HEK293 (cell line): ENCODE results near the gene PCCA.

ENCODE experiments used
- CTCF ChIA-PET: fragments of 350-600 bp; formaldehyde crosslinking; extraction: SDS; loops from one replicate; lab custom pipeline; 2021; ENCODE audit warnings: antibody characterized with exemption; lab: Yijun Ruan, JAX
- POLR2A ChIA-PET: fragments of 300-600 bp; formaldehyde crosslinking; extraction: SDS; loops from one replicate; lab custom pipeline; 2020; ENCODE audit warnings: antibody characterized with exemption, inconsistent platforms; lab: Yijun Ruan, JAX
- H3K27ac ChIP-seq: fragments of 200-500 bp; sonication (Bioruptor generic); 2 replicates; pipeline ENCODE4 v1.5.1; 2014; ENCODE audit warnings: low read depth, low read length, control low read depth, inconsistent platforms; ENCODE audit errors: extremely low read depth
- H3K36me3 ChIP-seq, 2 experiments: fragments of 200-500 bp in 1 of 2; sonication (Bioruptor generic) in 1 of 2; 1 replicate in 1 of 2; 2 replicates in 1 of 2; pipeline ENCODE4 v1.5.1; 2014 to 2017; ENCODE audit warnings: inconsistent platforms in 2 of 2, low read length in 2 of 2; ENCODE audit not compliant: control insufficient read depth in 2 of 2, insufficient read depth in 1 of 2
- H3K4me1 ChIP-seq: fragments of 200-500 bp; sonication (Bioruptor generic); 2 replicates; pipeline ENCODE4 v1.5.1; 2014; ENCODE audit warnings: mild to moderate bottlenecking, low read length, inconsistent platforms; ENCODE audit not compliant: control insufficient read depth, insufficient read depth
- H3K4me3 ChIP-seq: 2 replicates; pipeline ENCODE4 v1.5.1; 2011; ENCODE audit warnings: low read depth, mild to moderate bottlenecking, control low read depth, low read length, moderate library complexity
- H3K9me3 ChIP-seq: fragments of 200-500 bp; sonication (Bioruptor generic); 2 replicates; pipeline ENCODE4 v1.5.1; 2014; ENCODE audit warnings: low read depth, low read length, inconsistent platforms; ENCODE audit not compliant: control insufficient read depth, insufficient read depth
- ELK4 ChIP-seq: IDR thresholded peaks from 2 replicates; pipeline ENCODE4 v1.6.1; 2011; ENCODE audit warnings: mild to moderate bottlenecking, low read depth, low read length, borderline replicate concordance
- FEZF1 ChIP-seq: fragments of 450-650 bp; formaldehyde crosslinking; IDR thresholded peaks from 2 replicates; pipeline ENCODE4 v1.5.1; 2016; ENCODE audit warnings: missing biosample characterization, missing genetic modification characterization
- GLIS1 ChIP-seq: fragments of 450-650 bp; formaldehyde crosslinking; IDR thresholded peaks from 2 replicates; pipeline ENCODE4 v1.5.1; 2016; ENCODE audit warnings: missing biosample characterization, missing genetic modification characterization
- INSM2 ChIP-seq: fragments of 450-650 bp; formaldehyde crosslinking; IDR thresholded peaks from 2 replicates; pipeline ENCODE4 v1.5.1; 2016; ENCODE audit warnings: missing biosample characterization, missing genetic modification characterization
- MEIS1 ChIP-seq: sonication (generic); formaldehyde crosslinking; IDR thresholded peaks from 2 replicates; pipeline ENCODE4 v1.8.1; 2022; ENCODE audit warnings: missing genetic modification reagents, mild to moderate bottlenecking, borderline replicate concordance
- PRDM1 ChIP-seq: fragments of 450-650 bp; formaldehyde crosslinking; IDR thresholded peaks from 2 replicates; pipeline ENCODE4; 2016; ENCODE audit warnings: missing biosample characterization, missing genetic modification characterization
- SCRT1 ChIP-seq: fragments of 450-650 bp; formaldehyde crosslinking; IDR thresholded peaks from 2 replicates; pipeline ENCODE4 v1.5.1; 2016; ENCODE audit warnings: missing biosample characterization, missing genetic modification characterization, borderline replicate concordance
- SETDB1 ChIP-seq: IDR thresholded peaks from one replicate; pipeline ENCODE4 v1.6.1; 2017; ENCODE audit warnings: mild to moderate bottlenecking, low read length, moderate library complexity, mixed read lengths; ENCODE audit not compliant: insufficient read length
- SP7 ChIP-seq: fragments of 450-650 bp; formaldehyde crosslinking; IDR thresholded peaks from 2 replicates; pipeline ENCODE4 v1.5.1; 2016; ENCODE audit warnings: missing biosample characterization, missing genetic modification characterization
- YY1 ChIP-seq: fragments of 450-650 bp; formaldehyde crosslinking; IDR thresholded peaks from 2 replicates; pipeline ENCODE4 v1.5.1; 2018; ENCODE audit warnings: missing biosample characterization, missing genetic modification characterization
- ZBTB1 ChIP-seq: fragments of 450-650 bp; formaldehyde crosslinking; IDR thresholded peaks from 2 replicates; pipeline ENCODE4 v1.5.1; 2016; ENCODE audit warnings: missing biosample characterization, missing genetic modification characterization
- ZBTB20 ChIP-seq: fragments of 450-650 bp; formaldehyde crosslinking; IDR thresholded peaks from 2 replicates; pipeline ENCODE4 v1.5.1; 2016; ENCODE audit warnings: missing biosample characterization, missing genetic modification characterization
- ZBTB7A ChIP-seq: fragments of 450-650 bp; formaldehyde crosslinking; IDR thresholded peaks from 2 replicates; pipeline ENCODE4 v1.5.1; 2016; ENCODE audit warnings: low read depth, missing biosample characterization, missing genetic modification characterization
- ZBTB8A ChIP-seq: fragments of 450-650 bp; formaldehyde crosslinking; IDR thresholded peaks from 2 replicates; pipeline ENCODE4 v1.5.1; 2016; ENCODE audit warnings: missing biosample characterization, missing genetic modification characterization
- ZNF202 ChIP-seq: fragments of 450-650 bp; formaldehyde crosslinking; IDR thresholded peaks from 2 replicates; pipeline ENCODE4 v1.5.1; 2016; ENCODE audit warnings: missing biosample characterization, missing genetic modification characterization, borderline replicate concordance
- ZNF211 ChIP-seq: fragments of 450-650 bp; formaldehyde crosslinking; IDR thresholded peaks from 2 replicates; pipeline ENCODE4 v1.5.1; 2016; ENCODE audit warnings: low read depth, missing biosample characterization, missing genetic modification characterization
- ZNF23 ChIP-seq: fragments of 450-650 bp; formaldehyde crosslinking; IDR thresholded peaks from 2 replicates; pipeline ENCODE4 v1.5.1; 2016; ENCODE audit warnings: missing biosample characterization, missing genetic modification characterization, borderline replicate concordance
- ZNF423 ChIP-seq: fragments of 450-650 bp; formaldehyde crosslinking; IDR thresholded peaks from 2 replicates; pipeline ENCODE4 v1.5.1; 2016; ENCODE audit warnings: missing biosample characterization, missing genetic modification characterization
- ZNF521 ChIP-seq: fragments of 450-650 bp; formaldehyde crosslinking; IDR thresholded peaks from 2 replicates; pipeline ENCODE4 v1.5.1; 2017; ENCODE audit warnings: missing biosample characterization, mild to moderate bottlenecking, missing genetic modification characterization
- ZNF555 ChIP-seq: fragments of 450-650 bp; formaldehyde crosslinking; conservative IDR thresholded peaks from 2 replicates; pipeline ENCODE4 v1.5.1; 2017; ENCODE audit warnings: missing biosample characterization, mild to moderate bottlenecking, missing genetic modification characterization, inconsistent platforms
- ZNF561 ChIP-seq: fragments of 450-650 bp; IDR thresholded peaks from 2 replicates; pipeline ENCODE4 v1.5.1; 2018; ENCODE audit warnings: missing biosample characterization, missing genetic modification characterization, borderline replicate concordance
- ZNF600 ChIP-seq: fragments of 450-650 bp; formaldehyde crosslinking; IDR thresholded peaks from 2 replicates; pipeline ENCODE4 v1.5.1; 2016; ENCODE audit warnings: missing biosample characterization, missing genetic modification characterization
- ZNF624 ChIP-seq: fragments of 450-650 bp; formaldehyde crosslinking; IDR thresholded peaks from 2 replicates; pipeline ENCODE4 v1.5.1; 2017; ENCODE audit warnings: missing biosample characterization, missing genetic modification characterization
- ZNF629 ChIP-seq: fragments of 450-650 bp; formaldehyde crosslinking; IDR thresholded peaks from 2 replicates; pipeline ENCODE4 v1.5.1; 2017; ENCODE audit warnings: missing biosample characterization, missing genetic modification characterization
- ZNF660 ChIP-seq: fragments of 450-650 bp; IDR thresholded peaks from 2 replicates; pipeline ENCODE4 v1.5.1; 2018; ENCODE audit warnings: missing biosample characterization, mild to moderate bottlenecking, missing genetic modification characterization
- ZNF670 ChIP-seq: fragments of 450-650 bp; formaldehyde crosslinking; IDR thresholded peaks from 2 replicates; pipeline ENCODE4 v1.5.1; 2016; ENCODE audit warnings: missing biosample characterization, missing genetic modification characterization, low read depth
- ZNF704 ChIP-seq: fragments of 450-650 bp; formaldehyde crosslinking; IDR thresholded peaks from 2 replicates; pipeline ENCODE4 v1.5.1; 2016; ENCODE audit warnings: missing biosample characterization, missing genetic modification characterization
- ZNF707 ChIP-seq: fragments of 450-650 bp; formaldehyde crosslinking; IDR thresholded peaks from 2 replicates; pipeline ENCODE4 v1.5.1; 2016; ENCODE audit warnings: missing biosample characterization, missing genetic modification characterization
- ZNF830 ChIP-seq: fragments of 450-650 bp; IDR thresholded peaks from 2 replicates; pipeline ENCODE4 v1.5.0; 2018; ENCODE audit warnings: missing biosample characterization, missing genetic modification characterization, low read depth, mild to moderate bottlenecking, moderate library complexity
- ZSCAN16 ChIP-seq: fragments of 450-650 bp; formaldehyde crosslinking; IDR thresholded peaks from 2 replicates; pipeline ENCODE4 v1.5.1; 2016; ENCODE audit warnings: missing biosample characterization, missing genetic modification characterization
- TF ChIP-seq, protein P1 (sequence below): fragments of 450-650 bp; formaldehyde crosslinking; IDR thresholded peaks from 2 replicates; pipeline ENCODE4 v1.5.1; 2016; ENCODE audit warnings: missing biosample characterization, missing genetic modification characterization

The PCCA gene

GRCh38 chr13:100473087-100473486 lies 384.2 kb downstream of the PCCA start (continued):
- TF ChIP-seq ZNF624 (tag by site-specific recombination) (no peak), FEZF1 (tag by site-specific recombination) (peak; percentile 23; the same call in 1 of the 2 replicates), ZNF423 (no peak), PRDM1 (tag by site-specific recombination) (no peak), ZNF555 (no peak), MEIS1 (no peak), ZNF629 (peak; percentile 31), ZNF660 (tag by site-specific recombination) (no peak), INSM2 (tag by site-specific recombination) (no peak), ZBTB8A (tag by site-specific recombination) (peak; percentile 77), ZNF561 (tag by site-specific recombination) (0 out of 2 replicates have a peak, but pooled peaks have one; percentile 41), YY1 (no peak), GLIS1 (peak; percentile 79)

DNA sequence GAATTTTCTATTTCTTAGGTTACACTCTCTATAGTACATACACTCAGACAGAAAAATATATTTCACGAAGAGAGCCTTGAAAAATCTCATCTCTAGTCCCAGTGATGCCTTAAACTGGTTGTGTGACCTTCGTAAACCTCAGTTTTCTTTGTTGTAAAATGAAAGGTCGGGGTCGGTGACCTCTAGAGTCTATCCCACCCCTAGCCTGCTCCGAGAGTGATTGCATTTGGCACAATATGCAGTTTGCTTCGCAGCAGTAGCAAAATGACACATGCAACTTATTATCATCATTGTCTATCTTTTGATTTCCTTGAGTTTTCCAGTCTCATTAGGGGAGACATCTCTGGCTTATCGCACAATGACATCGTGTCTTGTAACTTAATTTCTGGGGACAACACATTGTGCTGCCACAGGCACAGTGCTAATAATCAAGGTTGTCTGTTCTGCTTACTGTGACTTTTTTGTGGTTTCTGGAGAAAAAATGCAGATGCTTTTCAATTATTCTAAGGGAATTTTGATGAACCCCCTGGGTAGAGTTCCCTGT lies 384.7 kb downstream of the PCCA start:
- Histone ChIP-seq H3K4me1 (peaks cover 8% of the 10 kb centered on the region; the same call in 1 of the 2 replicates), H3K36me3 (no peaks in the 10 kb centered on the region), H3K9me3 (no peaks in the 10 kb centered on the region), H3K27ac (no peak overlapping the region), H3K4me3 (no peak overlapping the region)
- TF ChIP-seq ZBTB1 (tag by site-specific recombination) (no peak), ZNF211 (tag by site-specific recombination) (no peak), ZNF830 (tag by site-specific recombination) (no peak), ZBTB20 (tag by site-specific recombination) (no peak), ZNF23 (tag by site-specific recombination) (no peak), ZNF704 (tag by site-specific recombination) (no peak), ELK4 (no peak), SP7 (tag by site-specific recombination) (no peak), ZNF202 (tag by site-specific recombination) (no peak), ZNF521 (tag by site-specific recombination) (no peak), SETDB1 (no peak), ZNF600 (tag by site-specific recombination) (no peak), ZSCAN16 (tag by site-specific recombination) (no peak), ZNF670 (no peak), SCRT1 (tag by site-specific recombination) (no peak), ZBTB7A (tag by site-specific recombination) (no peak), ZNF707 (tag by site-specific recombination) (no peak)
- TF ChIP-seq, protein P1, sequence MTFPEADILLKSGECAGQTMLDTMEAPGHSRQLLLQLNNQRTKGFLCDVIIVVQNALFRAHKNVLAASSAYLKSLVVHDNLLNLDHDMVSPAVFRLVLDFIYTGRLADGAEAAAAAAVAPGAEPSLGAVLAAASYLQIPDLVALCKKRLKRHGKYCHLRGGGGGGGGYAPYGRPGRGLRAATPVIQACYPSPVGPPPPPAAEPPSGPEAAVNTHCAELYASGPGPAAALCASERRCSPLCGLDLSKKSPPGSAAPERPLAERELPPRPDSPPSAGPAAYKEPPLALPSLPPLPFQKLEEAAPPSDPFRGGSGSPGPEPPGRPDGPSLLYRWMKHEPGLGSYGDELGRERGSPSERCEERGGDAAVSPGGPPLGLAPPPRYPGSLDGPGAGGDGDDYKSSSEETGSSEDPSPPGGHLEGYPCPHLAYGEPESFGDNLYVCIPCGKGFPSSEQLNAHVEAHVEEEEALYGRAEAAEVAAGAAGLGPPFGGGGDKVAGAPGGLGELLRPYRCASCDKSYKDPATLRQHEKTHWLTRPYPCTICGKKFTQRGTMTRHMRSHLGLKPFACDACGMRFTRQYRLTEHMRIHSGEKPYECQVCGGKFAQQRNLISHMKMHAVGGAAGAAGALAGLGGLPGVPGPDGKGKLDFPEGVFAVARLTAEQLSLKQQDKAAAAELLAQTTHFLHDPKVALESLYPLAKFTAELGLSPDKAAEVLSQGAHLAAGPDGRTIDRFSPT = no peak
- CTCF ChIA-PET = no interaction called here
- POLR2A ChIA-PET = no interaction called here
